Measurements from ENCODE around the gene LCLAT1.

GRCh38 chr2:30439296-30439695 is 7.8 kb upstream of the LCLAT1 start:
- no peak for TF ChIP-seq EP300 (IDR thresholded peaks at IDR 0.05)
- TF ChIP-seq SMC3 (IDR thresholded peaks at IDR 0.05): no peak
- TF ChIP-seq HOXB13 (CRISPR knock-in tag; IDR thresholded peaks at IDR 0.05; ENCODE audit: low read depth): no peak
- TF ChIP-seq HDAC2 (IDR thresholded peaks at IDR 0.05): no peak
- TF ChIP-seq, protein P1, sequence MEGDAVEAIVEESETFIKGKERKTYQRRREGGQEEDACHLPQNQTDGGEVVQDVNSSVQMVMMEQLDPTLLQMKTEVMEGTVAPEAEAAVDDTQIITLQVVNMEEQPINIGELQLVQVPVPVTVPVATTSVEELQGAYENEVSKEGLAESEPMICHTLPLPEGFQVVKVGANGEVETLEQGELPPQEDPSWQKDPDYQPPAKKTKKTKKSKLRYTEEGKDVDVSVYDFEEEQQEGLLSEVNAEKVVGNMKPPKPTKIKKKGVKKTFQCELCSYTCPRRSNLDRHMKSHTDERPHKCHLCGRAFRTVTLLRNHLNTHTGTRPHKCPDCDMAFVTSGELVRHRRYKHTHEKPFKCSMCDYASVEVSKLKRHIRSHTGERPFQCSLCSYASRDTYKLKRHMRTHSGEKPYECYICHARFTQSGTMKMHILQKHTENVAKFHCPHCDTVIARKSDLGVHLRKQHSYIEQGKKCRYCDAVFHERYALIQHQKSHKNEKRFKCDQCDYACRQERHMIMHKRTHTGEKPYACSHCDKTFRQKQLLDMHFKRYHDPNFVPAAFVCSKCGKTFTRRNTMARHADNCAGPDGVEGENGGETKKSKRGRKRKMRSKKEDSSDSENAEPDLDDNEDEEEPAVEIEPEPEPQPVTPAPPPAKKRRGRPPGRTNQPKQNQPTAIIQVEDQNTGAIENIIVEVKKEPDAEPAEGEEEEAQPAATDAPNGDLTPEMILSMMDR (IDR thresholded peaks at IDR 0.05): no peak
- no peak for TF ChIP-seq POLR2A (IDR thresholded peaks at IDR 0.05; ENCODE audit: low read length)
- TF ChIP-seq NPAS2 (CRISPR knock-in tag; IDR thresholded peaks at IDR 0.05; ENCODE audit: borderline replicate concordance): no peak
- TF ChIP-seq, protein P2, sequence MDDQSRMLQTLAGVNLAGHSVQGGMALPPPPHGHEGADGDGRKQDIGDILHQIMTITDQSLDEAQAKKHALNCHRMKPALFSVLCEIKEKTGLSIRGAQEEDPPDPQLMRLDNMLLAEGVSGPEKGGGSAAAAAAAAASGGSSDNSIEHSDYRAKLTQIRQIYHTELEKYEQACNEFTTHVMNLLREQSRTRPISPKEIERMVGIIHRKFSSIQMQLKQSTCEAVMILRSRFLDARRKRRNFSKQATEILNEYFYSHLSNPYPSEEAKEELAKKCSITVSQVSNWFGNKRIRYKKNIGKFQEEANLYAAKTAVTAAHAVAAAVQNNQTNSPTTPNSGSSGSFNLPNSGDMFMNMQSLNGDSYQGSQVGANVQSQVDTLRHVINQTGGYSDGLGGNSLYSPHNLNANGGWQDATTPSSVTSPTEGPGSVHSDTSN (IDR thresholded peaks at IDR 0.05): no peak
- TF ChIP-seq MAFK (IDR thresholded peaks at IDR 0.05; ENCODE audit: partially characterized antibody): no peak
